Measurements from ENCODE around the gene TTLL8.

GRCh38 chr22:50016988-50017700 lies 41.0 kb downstream of the TTLL8 start:
- no peak for TF ChIP-seq EZH2 (IDR thresholded peaks at IDR 0.05)
- TF ChIP-seq POLR2AphosphoS5 (IDR thresholded peaks at IDR 0.05; ENCODE audit: borderline replicate concordance, low read depth, low read length), result no peak
- TF ChIP-seq FOXP2 (optimal IDR thresholded peaks at IDR 0.05; ENCODE audit: control extremely low read depth, extremely low read length, insufficient read depth), result no peak
